Measurements from ENCODE around the gene CSNK2A1.

CSNK2A1 gene

GRCh38 chr20:544153-544725 lies 649 bp upstream of the CSNK2A1 start:
- H2AFZ ChIP-seq (ENCODE audit: low read length), result peak overlapping the region; percentile 90
- no CpG with 5 or more reads among the region's 6 CpGs for WGBS, 2 donors (ENCODE audit: extremely low coverage in 2 of 2, insufficient read length in 2 of 2, insufficient replicate concordance in 1 of 2)
- peaks cover 5 to 30% of the 10 kb centered on the region in 2 donors for H3K9me3 ChIP-seq (replicated peaks in 1 of 2; ENCODE audit: control insufficient read depth in 2 of 2, insufficient read depth in 1 of 2, low read depth in 1 of 2, low read length in 2 of 2)
- H3K27ac ChIP-seq (replicated peaks; ENCODE audit: low read length), result no peak overlapping the region
- peak overlapping the region; percentile 5 for H2AK5ac ChIP-seq (ENCODE audit: low read depth, low read length)
- peaks cover 2 to 3% of the 10 kb centered on the region in 2 donors for H3K4me1 ChIP-seq (ENCODE audit: control insufficient read depth in 2 of 2, insufficient read depth in 1 of 2, low read depth in 1 of 2, low read length in 2 of 2)
- H4K91ac ChIP-seq (ENCODE audit: low read depth, low read length, poor library complexity), result no peak overlapping the region
- H3K36me3 ChIP-seq (replicated peaks in 1 of 2; ENCODE audit: control insufficient read depth in 2 of 2, insufficient read depth in 2 of 2, low read length in 2 of 2), result peaks cover 3 to 30% of the 10 kb centered on the region in 2 donors
- H3K23ac ChIP-seq (ENCODE audit: low read depth, low read length, poor library complexity), result no peak overlapping the region
- no peak overlapping the region for H2BK12ac ChIP-seq (ENCODE audit: low read length)
- peak overlapping the region in 1 of 2 donors; percentile 71 for H3K4me3 ChIP-seq (ENCODE audit: low read length in 2 of 2)
- no peak overlapping the region for H3K9ac ChIP-seq (ENCODE audit: low read depth, low read length, poor library complexity)
- no peak overlapping the region for H3K18ac ChIP-seq (ENCODE audit: low read length)
- H4K8ac ChIP-seq (ENCODE audit: low read depth, low read length), result no peak overlapping the region
- H2BK15ac ChIP-seq (ENCODE audit: low read length), result no peak overlapping the region
- H3K4me2 ChIP-seq (ENCODE audit: insufficient read depth, low read length, poor library complexity, severe bottlenecking), result no peak overlapping the region
- no peak overlapping the region for H3K14ac ChIP-seq (ENCODE audit: low read length)
- H3K27me3 ChIP-seq (ENCODE audit: control insufficient read depth in 3 of 3, insufficient read depth in 3 of 3, low read depth in 1 of 3, low read length in 3 of 3), result peaks cover 0 to 18% (median 5%) of the 10 kb centered on the region in 3 experiments
- no peak for DNase-seq (ENCODE audit: low spot score)
- no peak overlapping the region for H2BK120ac ChIP-seq (ENCODE audit: low read depth, low read length)
- H3K4ac ChIP-seq (ENCODE audit: low read length), result no peak overlapping the region
- H2BK5ac ChIP-seq (ENCODE audit: low read length), result no peak overlapping the region
- peaks cover 3% of the 10 kb centered on the region for H3K79me1 ChIP-seq (ENCODE audit: low read depth, low read length)

DNA sequence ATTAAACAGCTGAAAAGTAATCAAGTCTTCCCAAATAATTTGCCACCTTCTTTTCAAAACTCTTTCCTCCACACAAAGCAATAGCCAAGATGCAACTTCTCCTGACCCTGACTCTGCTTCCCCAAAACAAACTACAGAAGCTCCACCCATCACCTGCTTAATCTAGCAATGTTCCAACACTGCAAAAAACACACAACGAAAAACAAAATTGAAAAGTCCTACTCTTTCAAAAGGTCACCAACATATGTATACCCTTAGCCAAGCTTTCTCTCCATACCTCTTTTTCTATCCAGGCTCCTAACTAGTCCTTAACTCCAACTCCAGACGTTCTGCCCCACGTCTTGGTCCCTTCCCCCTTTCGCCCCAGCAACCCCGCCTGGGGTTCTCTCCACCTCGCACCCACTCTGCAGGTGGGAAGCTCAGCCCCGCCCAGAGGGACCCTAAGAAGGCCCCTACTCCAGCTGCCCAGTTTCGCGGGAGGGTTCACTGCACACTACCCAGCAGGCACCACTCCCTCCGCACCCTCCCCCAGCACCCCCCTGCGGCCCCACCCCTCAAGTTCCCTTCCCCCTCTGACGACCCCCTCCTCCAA lies 717 bp downstream of the CSNK2A1 start:
- H2AK5ac ChIP-seq (ENCODE audit: low read depth, low read length), result peak overlapping the region; percentile 96

DNA sequence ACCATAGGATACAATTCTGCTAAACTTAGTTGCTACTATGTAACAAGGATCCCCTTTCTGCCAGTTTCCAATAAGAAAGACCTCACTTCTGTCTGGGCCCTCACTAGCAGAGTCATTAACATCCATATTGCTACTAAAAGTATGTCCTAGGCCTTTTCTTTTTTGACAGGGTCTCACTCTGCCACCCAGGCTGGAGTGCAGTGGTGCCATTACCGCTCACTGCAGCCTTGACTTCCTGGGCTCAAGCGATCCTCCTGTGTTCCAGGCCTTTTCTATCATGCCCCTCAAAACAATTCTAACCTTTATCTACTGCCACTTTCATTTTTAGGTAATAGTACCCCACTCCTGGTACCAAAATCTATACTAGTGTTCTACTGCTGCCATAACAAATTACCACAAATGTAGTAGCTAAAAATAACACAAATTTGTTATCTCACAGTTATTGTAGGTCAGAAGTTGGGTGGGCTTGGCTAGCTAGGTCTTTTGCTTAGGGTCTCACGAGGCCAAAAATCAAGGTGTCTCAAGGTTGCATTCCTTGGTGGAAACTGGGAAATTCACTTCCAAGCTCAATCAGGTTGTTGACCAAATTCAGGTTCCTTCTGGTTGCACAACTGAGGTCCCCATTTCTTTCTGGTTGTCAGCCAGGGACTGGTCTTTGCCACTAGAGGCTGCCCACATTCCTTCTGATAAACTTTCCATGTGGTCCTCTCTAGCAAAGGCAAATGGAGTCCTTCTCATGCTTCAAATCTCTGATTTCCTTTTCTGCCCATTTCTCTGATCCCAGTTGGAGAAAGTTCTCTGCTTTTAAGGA lies 3.0 kb downstream of the CSNK2A1 start:
- Histone ChIP-seq H3K14ac (ENCODE audit: low read length) (no peak overlapping the region), H3K27ac (replicated peaks; ENCODE audit: low read length) (no peak overlapping the region), H4K91ac (ENCODE audit: low read depth, low read length, poor library complexity) (no peak overlapping the region), H2BK5ac (ENCODE audit: low read length) (no peak overlapping the region), H2AK5ac (ENCODE audit: low read depth, low read length) (no peak overlapping the region), H3K36me3 (replicated peaks in 1 of 2; ENCODE audit: control insufficient read depth in 2 of 2, insufficient read depth in 2 of 2, low read length in 2 of 2) (peaks cover 3 to 42% of the 10 kb centered on the region in 2 donors), H2AFZ (ENCODE audit: low read length) (no peak overlapping the region), H3K4me3 (ENCODE audit: low read length in 2 of 2) (no peak overlapping the region), H3K18ac (ENCODE audit: low read length) (no peak overlapping the region), H3K9ac (ENCODE audit: low read depth, low read length, poor library complexity) (no peak overlapping the region), H2BK12ac (ENCODE audit: low read length) (no peak overlapping the region), H2BK15ac (ENCODE audit: low read length) (no peak overlapping the region), H3K27me3 (ENCODE audit: control insufficient read depth in 3 of 3, insufficient read depth in 3 of 3, low read depth in 1 of 3, low read length in 3 of 3) (peaks cover 0 to 3% (median 0%) of the 10 kb centered on the region in 3 experiments), H3K23ac (ENCODE audit: low read depth, low read length, poor library complexity) (no peak overlapping the region), H3K4me2 (ENCODE audit: insufficient read depth, low read length, poor library complexity, severe bottlenecking) (no peak overlapping the region), H2BK120ac (ENCODE audit: low read depth, low read length) (no peak overlapping the region), H3K9me3 (replicated peaks in 1 of 2; ENCODE audit: control insufficient read depth in 2 of 2, insufficient read depth in 1 of 2, low read depth in 1 of 2, low read length in 2 of 2) (peaks cover 6 to 41% of the 10 kb centered on the region in 2 donors), H4K8ac (ENCODE audit: low read depth, low read length) (no peak overlapping the region), H3K79me1 (ENCODE audit: low read depth, low read length) (peaks cover 5% of the 10 kb centered on the region), H3K4me1 (ENCODE audit: control insufficient read depth in 2 of 2, insufficient read depth in 1 of 2, low read depth in 1 of 2, low read length in 2 of 2) (peaks cover 2 to 3% of the 10 kb centered on the region in 2 donors), H3K4ac (ENCODE audit: low read length) (no peak overlapping the region)
- no CpG with 5 or more reads among the region's 3 CpGs for WGBS, 2 donors (ENCODE audit: extremely low coverage in 2 of 2, insufficient read length in 2 of 2, insufficient replicate concordance in 1 of 2)
- DNase-seq (ENCODE audit: low spot score), result no peak

More for the DNA sequence above, 717 bp downstream of the CSNK2A1 start:
- Histone ChIP-seq H2BK120ac (ENCODE audit: low read depth, low read length) (peak overlapping the region; percentile 84), H3K9me3 (replicated peaks in 1 of 2; ENCODE audit: control insufficient read depth in 2 of 2, insufficient read depth in 1 of 2, low read depth in 1 of 2, low read length in 2 of 2) (peaks cover 6 to 41% of the 10 kb centered on the region in 2 donors), H2BK12ac (ENCODE audit: low read length) (no peak overlapping the region), H3K4me1 (ENCODE audit: control insufficient read depth in 2 of 2, insufficient read depth in 1 of 2, low read depth in 1 of 2, low read length in 2 of 2) (peaks cover 2 to 3% of the 10 kb centered on the region in 2 donors), H3K4me2 (ENCODE audit: insufficient read depth, low read length, poor library complexity, severe bottlenecking) (peak overlapping the region; percentile 71), H2BK15ac (ENCODE audit: low read length) (no peak overlapping the region), H3K4me3 (ENCODE audit: low read length in 2 of 2) (peak overlapping the region; percentile 71 to 99), H3K4ac (ENCODE audit: low read length) (peak overlapping the region; percentile 99), H4K91ac (ENCODE audit: low read depth, low read length, poor library complexity) (no peak overlapping the region), H3K9ac (ENCODE audit: low read depth, low read length, poor library complexity) (peak overlapping the region; percentile 97), H3K27me3 (ENCODE audit: control insufficient read depth in 3 of 3, insufficient read depth in 3 of 3, low read depth in 1 of 3, low read length in 3 of 3) (peaks cover 0 to 15% (median 5%) of the 10 kb centered on the region in 3 experiments), H3K27ac (replicated peaks; ENCODE audit: low read length) (peak overlapping the region; percentile 82), H2AFZ (ENCODE audit: low read length) (peak overlapping the region; percentile 90), H3K36me3 (replicated peaks in 1 of 2; ENCODE audit: control insufficient read depth in 2 of 2, insufficient read depth in 2 of 2, low read length in 2 of 2) (peaks cover 3 to 42% of the 10 kb centered on the region in 2 donors), H3K79me1 (ENCODE audit: low read depth, low read length) (peaks cover 5% of the 10 kb centered on the region), H3K18ac (ENCODE audit: low read length) (peak overlapping the region; percentile 99), H2BK5ac (ENCODE audit: low read length) (peak overlapping the region; percentile 99), H4K8ac (ENCODE audit: low read depth, low read length) (peak overlapping the region; percentile 93), H3K14ac (ENCODE audit: low read length) (no peak overlapping the region), H3K23ac (ENCODE audit: low read depth, low read length, poor library complexity) (no peak overlapping the region)
- no peak for DNase-seq (ENCODE audit: low spot score)
- WGBS, 2 donors (ENCODE audit: extremely low coverage in 2 of 2, insufficient read length in 2 of 2, insufficient replicate concordance in 1 of 2), result no CpG with 5 or more reads among the region's 12 CpGs

DNA sequence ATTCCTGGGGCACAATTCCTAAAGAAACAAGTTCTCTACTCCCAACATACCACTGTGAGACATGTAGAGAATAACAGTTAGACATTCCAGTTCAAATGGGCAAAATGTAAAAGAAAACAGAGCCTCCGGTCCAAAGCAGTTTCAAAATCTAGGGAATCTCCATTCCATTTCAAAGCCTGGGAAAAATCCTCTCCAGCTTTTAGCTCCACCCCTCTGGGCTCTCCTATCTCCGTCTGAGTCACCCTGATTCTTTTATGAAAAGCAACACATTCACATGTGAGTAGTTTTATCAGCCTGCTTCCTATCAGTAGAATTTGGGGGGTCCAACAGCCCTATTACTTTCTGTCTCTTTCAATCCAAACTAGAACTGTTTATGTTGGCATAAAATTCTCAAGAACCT lies 3.7 kb downstream of the CSNK2A1 start:
- Histone ChIP-seq H3K4me1 (ENCODE audit: control insufficient read depth in 2 of 2, insufficient read depth in 1 of 2, low read depth in 1 of 2, low read length in 2 of 2) (peaks cover 2 to 3% of the 10 kb centered on the region in 2 donors), H2BK12ac (ENCODE audit: low read length) (no peak overlapping the region), H3K14ac (ENCODE audit: low read length) (no peak overlapping the region), H2BK5ac (ENCODE audit: low read length) (no peak overlapping the region), H2BK120ac (ENCODE audit: low read depth, low read length) (no peak overlapping the region), H3K36me3 (replicated peaks in 1 of 2; ENCODE audit: control insufficient read depth in 2 of 2, insufficient read depth in 2 of 2, low read length in 2 of 2) (peaks cover 3 to 42% of the 10 kb centered on the region in 2 donors), H3K9me3 (replicated peaks in 1 of 2; ENCODE audit: control insufficient read depth in 2 of 2, insufficient read depth in 1 of 2, low read depth in 1 of 2, low read length in 2 of 2) (peaks cover 6 to 41% of the 10 kb centered on the region in 2 donors), H2AK5ac (ENCODE audit: low read depth, low read length) (no peak overlapping the region), H3K9ac (ENCODE audit: low read depth, low read length, poor library complexity) (no peak overlapping the region), H3K18ac (ENCODE audit: low read length) (no peak overlapping the region), H4K91ac (ENCODE audit: low read depth, low read length, poor library complexity) (no peak overlapping the region), H3K27ac (replicated peaks; ENCODE audit: low read length) (no peak overlapping the region), H3K4me2 (ENCODE audit: insufficient read depth, low read length, poor library complexity, severe bottlenecking) (no peak overlapping the region), H2AFZ (ENCODE audit: low read length) (no peak overlapping the region), H3K79me1 (ENCODE audit: low read depth, low read length) (peaks cover 5% of the 10 kb centered on the region), H3K23ac (ENCODE audit: low read depth, low read length, poor library complexity) (no peak overlapping the region), H3K4me3 (ENCODE audit: low read length in 2 of 2) (no peak overlapping the region), H4K8ac (ENCODE audit: low read depth, low read length) (no peak overlapping the region), H3K4ac (ENCODE audit: low read length) (no peak overlapping the region), H2BK15ac (ENCODE audit: low read length) (no peak overlapping the region), H3K27me3 (ENCODE audit: control insufficient read depth in 3 of 3, insufficient read depth in 3 of 3, low read depth in 1 of 3, low read length in 3 of 3) (no peaks in the 10 kb centered on the region)
- WGBS, 2 donors (ENCODE audit: extremely low coverage in 2 of 2, insufficient read length in 2 of 2, insufficient replicate concordance in 1 of 2), result no CpG with 5 or more reads among the region's 2 CpGs
- DNase-seq (ENCODE audit: low spot score), result no peak

All from neuronal stem cell (in vitro differentiated cells).